Loucy (cell line): ENCODE results near the gene FGFBP1.

Experiments
- H2AFZ ChIP-seq: fragments of 200-600 bp; sonication (generic); 2 replicates; pipeline ENCODE4 v1.6.0; 2016; ENCODE audit warnings: antibody characterized with exemption, mild to moderate bottlenecking, low read length, moderate library complexity
- H3F3A ChIP-seq: fragments of 200-600 bp; 2 replicates; pipeline ENCODE4 v1.6.0; 2016; ENCODE audit warnings: antibody characterized with exemption, low read depth, mild to moderate bottlenecking
- H3K27me3 ChIP-seq: fragments of 200-600 bp; sonication (generic); 2 replicates; pipeline ENCODE4 v1.6.1; 2014; ENCODE audit warnings: low read length, mild to moderate bottlenecking; ENCODE audit not compliant: insufficient read depth, poor library complexity, severe bottlenecking
- H3K36me3 ChIP-seq: fragments of 200-600 bp; sonication (generic); 2 replicates; pipeline ENCODE4 v1.6.1; 2016; ENCODE audit warnings: low read length; ENCODE audit not compliant: insufficient read depth
- H3K4me1 ChIP-seq: fragments of 200-600 bp; sonication (generic); 2 replicates; pipeline ENCODE4 v1.5.1; 2014; ENCODE audit warnings: low read length, mild to moderate bottlenecking; ENCODE audit not compliant: insufficient read depth, poor library complexity, severe bottlenecking
- H3K4me2 ChIP-seq: fragments of 200-600 bp; sonication (generic); 2 replicates; pipeline ENCODE4 v1.6.0; 2014; ENCODE audit warnings: antibody characterized with exemption, low read length, low read depth, mild to moderate bottlenecking; ENCODE audit not compliant: poor library complexity, severe bottlenecking
- H3K4me3 ChIP-seq: fragments of 200-600 bp; sonication (generic); 2 replicates; pipeline ENCODE4 v1.5.1; 2014; ENCODE audit warnings: low read length, mild to moderate bottlenecking, mixed read lengths; ENCODE audit not compliant: poor library complexity, severe bottlenecking
- H3K79me2 ChIP-seq: fragments of 200-600 bp; sonication (generic); 2 replicates; pipeline ENCODE4 v1.6.1; 2014; ENCODE audit warnings: low read length; ENCODE audit not compliant: insufficient read depth
- H3K9ac ChIP-seq: fragments of 200-600 bp; sonication (generic); 2 replicates; pipeline ENCODE4 v1.6.0; 2014; ENCODE audit warnings: mild to moderate bottlenecking, low read depth, low read length, moderate library complexity; ENCODE audit not compliant: poor library complexity, severe bottlenecking
- H3K9me2 ChIP-seq: fragments of 200-600 bp; sonication (generic); replicated peaks from 2 replicates; pipeline ENCODE4 v1.6.1; 2016; ENCODE audit warnings: low read depth, low read length, mixed read lengths
- H3K9me3 ChIP-seq: fragments of 200-600 bp; sonication (generic); 2 replicates; pipeline ENCODE4 v1.6.1; 2014; ENCODE audit warnings: mild to moderate bottlenecking, antibody characterized with exemption, low read length, low read depth; ENCODE audit not compliant: insufficient read depth
- H4K20me1 ChIP-seq: fragments of 200-600 bp; sonication (generic); 2 replicates; pipeline ENCODE4 v1.6.0; 2014; ENCODE audit warnings: antibody characterized with exemption, low read length, mild to moderate bottlenecking; ENCODE audit not compliant: insufficient read depth, poor library complexity, severe bottlenecking
- CTCF ChIP-seq: fragments of 200-600 bp; sonication (generic); conservative IDR thresholded peaks from 2 replicates; pipeline ENCODE4 v1.5.1; 2014; ENCODE audit warnings: mild to moderate bottlenecking, antibody characterized with exemption, low read length
- EZH2phosphoT487 ChIP-seq: fragments of 200-600 bp; IDR thresholded peaks from 2 replicates; pipeline ENCODE4 v1.6.1; 2018; ENCODE audit warnings: antibody characterized with exemption, mild to moderate bottlenecking, moderate library complexity, borderline replicate concordance

FGFBP1 gene

GRCh38 chr4:15921592-15921932, 17.0 kb downstream of the FGFBP1 start:
- Histone ChIP-seq H3K9me3 (no peaks in the 10 kb centered on the region), H3K4me1 (no peaks in the 10 kb centered on the region), H3K36me3 (no peaks in the 10 kb centered on the region), H2AFZ (no peak overlapping the region), H3F3A (no peaks in the 10 kb centered on the region), H3K4me2 (no peak overlapping the region), H3K79me2 (no peaks in the 10 kb centered on the region), H3K4me3 (no peak overlapping the region), H3K27me3 (no peaks in the 10 kb centered on the region), H3K9me2 (no peaks in the 10 kb centered on the region), H4K20me1 (no peaks in the 10 kb centered on the region), H3K9ac (no peak overlapping the region)
- TF ChIP-seq EZH2phosphoT487 (no peak), CTCF (no peak)

- Histone ChIP-seq H3F3A (no peaks in the 10 kb centered on the region), H3K4me3 (no peak overlapping the region), H3K9me2 (no peaks in the 10 kb centered on the region), H3K9me3 (no peaks in the 10 kb centered on the region), H3K4me2 (no peak overlapping the region), H3K36me3 (no peaks in the 10 kb centered on the region), H3K27me3 (no peaks in the 10 kb centered on the region), H3K9ac (no peak overlapping the region), H3K79me2 (no peaks in the 10 kb centered on the region), H2AFZ (no peak overlapping the region), H3K4me1 (no peaks in the 10 kb centered on the region), H4K20me1 (no peaks in the 10 kb centered on the region)
- TF ChIP-seq CTCF = no peak
- no peak for TF ChIP-seq EZH2phosphoT487
Observed at GRCh38 chr4:15920723-15921591, 17.6 kb downstream of the FGFBP1 start.

GRCh38 chr4:15918484-15919129, 19.9 kb downstream of the FGFBP1 start:
- Histone ChIP-seq H3K79me2 (no peaks in the 10 kb centered on the region), H4K20me1 (no peaks in the 10 kb centered on the region), H3K9ac (no peak overlapping the region), H3K9me2 (no peaks in the 10 kb centered on the region), H3K9me3 (no peaks in the 10 kb centered on the region), H3K36me3 (no peaks in the 10 kb centered on the region), H3F3A (no peaks in the 10 kb centered on the region), H3K4me1 (no peaks in the 10 kb centered on the region), H3K4me2 (no peak overlapping the region), H3K27me3 (no peaks in the 10 kb centered on the region), H2AFZ (no peak overlapping the region), H3K4me3 (no peak overlapping the region)
- TF ChIP-seq EZH2phosphoT487 (no peak), CTCF (no peak)
